WTC11 (cell line): ENCODE measurements around the gene CLPX.

Experiments used
- CTCF ChIP-seq: fragments of 200-600 bp; IDR thresholded peaks from 2 replicates; pipeline ENCODE4 v1.8.0; 2022; ENCODE audit warnings: antibody characterized with exemption
- ELF4 ChIP-seq: sonication (generic); formaldehyde crosslinking; IDR thresholded peaks from 2 replicates; pipeline ENCODE4 v1.8.1; 2022; ENCODE audit warnings: low read depth, mild to moderate bottlenecking, moderate library complexity, missing genetic modification reagents
- HMGXB4 ChIP-seq: sonication (generic); formaldehyde crosslinking; IDR thresholded peaks from 2 replicates; pipeline ENCODE4 v1.8.1; 2023; ENCODE audit warnings: mild to moderate bottlenecking, moderate library complexity, missing genetic modification reagents
- JUN ChIP-seq: sonication (generic); formaldehyde crosslinking; IDR thresholded peaks from 2 replicates; pipeline ENCODE4 v1.8.0; 2023; ENCODE audit warnings: mild to moderate bottlenecking, missing genetic modification reagents

- TF ChIP-seq CTCF (no peak), HMGXB4 (CRISPR knock-in tag) (no peak), JUN (CRISPR knock-in tag) (no peak), ELF4 (CRISPR knock-in tag) (no peak)
Measured at GRCh38 chr15:65209701-65210643, 24.8 kb upstream of the CLPX start.
